Liver (tissue), 9 donors: ENCODE data around the gene IL17RD. TPM values are rescaled to one million over a fixed set of nuclear protein-coding genes. Genes with fewer than 3 reads are reported as not detected.

Experiments
- DNase-seq: peaks from one replicate; pipeline ENCODE4 v3.0.0-alpha.2; 2017; ENCODE audit warnings: low spot score
- H3K27ac ChIP-seq, 2 donors: one replicate each; pipeline ENCODE4 v1.7.0; 2013; ENCODE audit warnings: inconsistent platforms in 2 of 2, low read length in 2 of 2, control low read depth in 1 of 2, low read depth in 1 of 2, mild to moderate bottlenecking in 1 of 2
- H3K27me3 ChIP-seq, 4 donors: one replicate each; pipeline versions ENCODE4 v1.6.1 to v1.7.0; 2013; ENCODE audit warnings: low read length in 3 of 4, inconsistent platforms in 1 of 4, mild to moderate bottlenecking in 1 of 4, moderate library complexity in 1 of 4; ENCODE audit not compliant: control insufficient read depth in 4 of 4, insufficient read depth in 4 of 4
- H3K36me3 ChIP-seq, 4 donors: one replicate each; pipeline versions ENCODE4 v1.6.1 to v1.7.0; 2013; ENCODE audit warnings: low read length in 3 of 4, mild to moderate bottlenecking in 3 of 4, low read depth in 1 of 4, moderate library complexity in 1 of 4; ENCODE audit not compliant: control insufficient read depth in 4 of 4, insufficient read depth in 3 of 4
- H3K4me1 ChIP-seq, 4 donors: one replicate each; pipeline versions ENCODE4 v1.6.1 to v1.7.0; 2013; ENCODE audit warnings: low read length in 3 of 4, mild to moderate bottlenecking in 3 of 4, moderate library complexity in 1 of 4; ENCODE audit not compliant: control insufficient read depth in 4 of 4, insufficient read depth in 4 of 4
- H3K4me3 ChIP-seq, 3 donors: one replicate each; pipeline versions ENCODE4 v1.6.1 to v1.7.0; 2013; ENCODE audit warnings: low read length in 3 of 3, control low read depth in 1 of 3, low read depth in 1 of 3, mild to moderate bottlenecking in 1 of 3
- H3K9ac ChIP-seq, 2 donors: one replicate each; pipeline ENCODE4 v1.7.0; 2013; ENCODE audit warnings: low read length in 2 of 2, mild to moderate bottlenecking in 2 of 2, moderate library complexity in 2 of 2, control low read depth in 1 of 2, low read depth in 1 of 2
- H3K9me3 ChIP-seq, 4 donors: one replicate each; pipeline versions ENCODE4 v1.6.1 to v1.7.0; 2013; ENCODE audit warnings: low read length in 3 of 4; ENCODE audit not compliant: control insufficient read depth in 4 of 4
- ATF3 ChIP-seq: IDR thresholded peaks from 2 replicates; pipeline ENCODE4 v1.6.1; 2016; ENCODE audit warnings: antibody characterized with exemption
- EGR1 ChIP-seq, 2 donors: IDR thresholded peaks; 2 replicates each; pipeline ENCODE4 v1.6.1; 2016 to 2018; ENCODE audit warnings: antibody characterized with exemption in 2 of 2, low read depth in 2 of 2
- FOXA1 ChIP-seq: IDR thresholded peaks from 2 replicates; pipeline ENCODE4 v1.6.1; 2016; ENCODE audit warnings: antibody characterized with exemption
- GABPA ChIP-seq, 2 donors: IDR thresholded peaks in 1 of 2; conservative IDR thresholded peaks in 1 of 2; 2 replicates each; pipeline ENCODE4 v1.6.1; 2016; ENCODE audit warnings: antibody characterized with exemption in 2 of 2, mild to moderate bottlenecking in 1 of 2, moderate library complexity in 1 of 2
- HNF4A ChIP-seq, 2 donors: conservative IDR thresholded peaks; 2 replicates each; pipeline ENCODE4 v1.6.1; 2016; ENCODE audit warnings: antibody characterized with exemption in 2 of 2, mild to moderate bottlenecking in 2 of 2
- HNF4G ChIP-seq: IDR thresholded peaks from 2 replicates; pipeline ENCODE4 v1.6.1; 2016; ENCODE audit warnings: antibody characterized with exemption
- JUND ChIP-seq, 2 donors: IDR thresholded peaks; 2 replicates each; pipeline ENCODE4 v1.6.1; 2016; ENCODE audit warnings: antibody characterized with exemption in 2 of 2
- MAX ChIP-seq: IDR thresholded peaks from 2 replicates; pipeline ENCODE4 v1.6.1; 2016; ENCODE audit warnings: antibody characterized with exemption
- NR2F2 ChIP-seq: IDR thresholded peaks from 2 replicates; pipeline ENCODE4 v1.6.1; 2016; ENCODE audit warnings: antibody characterized with exemption
- RAD21 ChIP-seq, 2 donors: IDR thresholded peaks; 2 replicates each; pipeline ENCODE4 v1.6.1; 2016; ENCODE audit warnings: antibody characterized with exemption in 2 of 2, mild to moderate bottlenecking in 2 of 2
- REST ChIP-seq: IDR thresholded peaks from 2 replicates; pipeline ENCODE4 v1.6.1; 2016; ENCODE audit warnings: antibody characterized with exemption, mild to moderate bottlenecking
- RXRA ChIP-seq, 2 donors: IDR thresholded peaks; 2 replicates each; pipeline ENCODE4 v1.6.1; 2017 to 2018; ENCODE audit warnings: antibody characterized with exemption in 2 of 2, mild to moderate bottlenecking in 1 of 2
- SP1 ChIP-seq: IDR thresholded peaks from 2 replicates; pipeline ENCODE4 v1.6.1; 2018; ENCODE audit warnings: antibody characterized with exemption, mild to moderate bottlenecking
- TAF1 ChIP-seq: conservative IDR thresholded peaks from 2 replicates; pipeline ENCODE4 v1.6.1; 2016; ENCODE audit warnings: antibody characterized with exemption, mild to moderate bottlenecking
- YY1 ChIP-seq: IDR thresholded peaks from 2 replicates; pipeline ENCODE4 v1.6.1; 2016; ENCODE audit warnings: antibody characterized with exemption, mild to moderate bottlenecking
- ZBTB33 ChIP-seq: IDR thresholded peaks from 2 replicates; pipeline ENCODE4 v1.6.1; 2016; ENCODE audit warnings: antibody characterized with exemption
- WGBS: extraction: QIAGEN DNeasy Blood & Tissue Kit; methylation state at CpG from one replicate; pipeline ENCODE4 v1.1.7; 2013; 5-methylcytosine and 5-hydroxymethylcytosine counted together
- polyA plus RNA-seq, 2 donors: library from polyadenylated mRNA; stranded (reverse) in 1 of 2; unstranded in 1 of 2; fragments of 200-250 nt in 1 of 2; fragments of >200 nt in 1 of 2; fragmentation: Nextera tagmentation in 1 of 2; extraction: Ambion mirVana in 1 of 2; gene quantifications; one replicate each; pipeline versions ENCODE4 v1.2.1 to v1.2.3, GENCODE V29; 2013 to 2015
- total RNA-seq, 2 donors: library from RNA; depleted of rRNA; stranded (reverse); fragments of >200 nt; gene quantifications; one replicate each; pipeline ENCODE4 v1.2.3, GENCODE V29; 2014
- donor health status: healthy.
- donor health status: healthy.
- donor health status: healthy.
- donor health status: healthy.
- donor health status: healthy.

Gene IL17RD
- total and polyA plus RNA-seq, 4 donors, result 0.09 to 0.67 (median 0.32) TPM

GRCh38 chr3:57060089-57060821 lies 104.9 kb downstream of the IL17RD start, which contains the start of gene SPATA12:
Gene SPATA12, plus strand, starts transcription at chr3:57060664. Its CDS starts 13,031 bp downstream, at chr3:57073695.
- H3K4me3 ChIP-seq, result no peak within 1 kb of the TSS
- peak in 1 of 2 donors; percentile 34 for TF ChIP-seq JUND (IDR thresholded peaks at IDR 0.05)
- TF ChIP-seq YY1, result no peak
- H3K9me3 ChIP-seq, result no peaks in the 10 kb centered on the region
- H3K27ac ChIP-seq, result no peak within 1 kb of the TSS
- no peaks in the 10 kb centered on the region for H3K27me3 ChIP-seq
- H3K4me1 ChIP-seq, result no peaks in the 10 kb centered on the region
- H3K9ac ChIP-seq, result no peak within 1 kb of the TSS
- 74% methylated on average over 11 of the region's 11 CpGs for WGBS
- H3K36me3 ChIP-seq, result no peaks in the 10 kb centered on the region
- no peak for DNase-seq

GRCh38 chr3:57059411-57059810 lies 105.7 kb downstream of the IL17RD start:
- no peak for DNase-seq
- TF ChIP-seq MAX, result no peak
- H3K4me1 ChIP-seq, result no peaks in the 10 kb centered on the region
- 73% methylated on average over 3 of the region's 3 CpGs for WGBS
- H3K27me3 ChIP-seq, result no peaks in the 10 kb centered on the region
- H3K27ac ChIP-seq, result no peak overlapping the region
- H3K9ac ChIP-seq, result no peak overlapping the region
- H3K9me3 ChIP-seq, result no peaks in the 10 kb centered on the region
- no peak overlapping the region for H3K4me3 ChIP-seq
- no peaks in the 10 kb centered on the region for H3K36me3 ChIP-seq

- DNase-seq, result no peak
- Histone ChIP-seq H3K27ac (no peak overlapping the region), H3K4me1 (no peaks in the 10 kb centered on the region), H3K9ac (no peak overlapping the region), H3K4me3 (no peak overlapping the region), H3K9me3 (no peaks in the 10 kb centered on the region), H3K36me3 (no peaks in the 10 kb centered on the region), H3K27me3 (no peaks in the 10 kb centered on the region)
- TF ChIP-seq SP1 (no peak), HNF4G (no peak), JUND (IDR thresholded peaks at IDR 0.05) (no peak), GABPA (IDR thresholded peaks at IDR 0.05 in 1 of 2, conservative IDR thresholded peaks at IDR 0.05 in 1 of 2) (no peak)
- 86% methylated on average over 6 of the region's 6 CpGs for WGBS
Observed at GRCh38 chr3:57057351-57057750, 107.8 kb downstream of the IL17RD start.

- H3K9ac ChIP-seq, result no peak overlapping the region
- H3K4me3 ChIP-seq, result no peak overlapping the region
- no peak for DNase-seq
- H3K27ac ChIP-seq, result no peak overlapping the region
- 79% methylated on average over 6 of the region's 6 CpGs for WGBS
- no peaks in the 10 kb centered on the region for H3K4me1 ChIP-seq
- no peaks in the 10 kb centered on the region for H3K36me3 ChIP-seq
- no peaks in the 10 kb centered on the region for H3K9me3 ChIP-seq
- H3K27me3 ChIP-seq, result peaks cover 0 to 2% (median 0%) of the 10 kb centered on the region in 4 donors
- no peak for TF ChIP-seq SP1
- no peak for TF ChIP-seq HNF4G
- TF ChIP-seq EGR1 (IDR thresholded peaks at IDR 0.05; ENCODE audit: low read depth in 2 of 2), result no peak
- TF ChIP-seq JUND (IDR thresholded peaks at IDR 0.05), result no peak
- TF ChIP-seq TAF1, result no peak
- TF ChIP-seq GABPA (IDR thresholded peaks at IDR 0.05 in 1 of 2, conservative IDR thresholded peaks at IDR 0.05 in 1 of 2), result no peak
- no peak for TF ChIP-seq NR2F2
- TF ChIP-seq ZBTB33, result no peak
- TF ChIP-seq HNF4A (conservative IDR thresholded peaks at IDR 0.05), result no peak
- TF ChIP-seq RXRA (IDR thresholded peaks at IDR 0.05), result no peak
- TF ChIP-seq FOXA1, result no peak
- TF ChIP-seq MAX, result no peak
- no peak for TF ChIP-seq ATF3
- no peak for TF ChIP-seq REST
- TF ChIP-seq YY1, result no peak
- no peak for TF ChIP-seq RAD21 (IDR thresholded peaks at IDR 0.05)
Observed at GRCh38 chr3:57053122-57053521, 112.0 kb downstream of the IL17RD start.
